Hepatic stellate cell (primary cell): ENCODE results near the gene MRPS18C.
A peak's percentile ranks its signal among the peaks of the same experiment; 100 is the strongest.
"Not testable (repeated sequence)": the region's sequence is repeated elsewhere in the genome, so short reads cannot be mapped to it uniquely, and the experiment has no call there.

ENCODE experiments used
- DNase-seq: peaks from one replicate; pipeline ENCODE4 v3.0.0; 2011; ENCODE audit warnings: low spot score

Gene MRPS18C

DNA sequence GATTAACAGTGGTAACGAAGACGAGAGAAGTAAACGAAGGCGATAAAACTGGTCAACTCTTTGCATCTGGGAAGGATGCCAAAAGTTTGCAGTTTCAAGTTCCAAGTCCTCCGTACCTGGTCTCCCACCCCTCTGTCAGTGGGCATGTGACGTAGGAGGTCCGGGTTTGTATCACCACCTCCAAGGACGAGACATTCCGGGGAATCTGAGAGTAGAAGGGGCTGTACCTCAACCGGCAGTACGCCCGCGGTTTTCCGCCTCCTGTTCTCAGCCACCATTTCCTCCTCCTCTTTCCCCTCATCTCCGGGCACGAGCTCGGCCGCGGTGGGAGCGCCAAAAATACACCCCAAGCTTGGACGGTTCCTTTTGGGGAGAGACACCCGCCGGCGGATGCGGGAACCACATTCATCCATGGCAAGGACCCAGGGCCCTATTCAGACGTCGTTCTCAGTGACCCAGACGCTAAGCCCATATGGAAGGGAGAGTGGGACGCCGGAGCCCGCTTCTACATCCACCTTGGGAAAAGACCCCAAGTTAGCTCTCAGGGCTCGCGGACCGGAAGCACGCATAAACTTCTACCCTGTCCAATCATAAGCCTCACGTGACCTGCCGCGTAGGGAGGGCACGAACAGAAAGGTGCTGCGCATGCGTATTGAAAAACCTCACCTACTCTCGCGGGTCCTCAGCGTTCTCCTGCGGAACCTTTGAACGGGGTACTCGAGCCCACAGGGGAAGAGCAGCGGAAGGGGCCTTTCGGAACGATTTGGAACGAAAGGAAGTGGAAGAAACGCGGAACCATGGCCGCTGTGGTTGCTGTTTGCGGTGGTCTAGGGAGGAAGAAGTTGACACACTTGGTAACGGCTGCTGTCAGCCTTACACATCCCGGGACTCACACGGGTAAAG lies at the start of gene MRPS18C, which contains the start of gene HELQ:
Gene MRPS18C, plus strand, starts transcription at position 778 of the 903 bp plus-strand sequence. Its CDS starts 20 bp downstream, at position 798.
Gene HELQ, minus strand, starts transcription at position 543 of the 903 bp plus-strand sequence. Its CDS starts 130 bp downstream, at position 413.
- DNase-seq = peak; percentile 96

DNA sequence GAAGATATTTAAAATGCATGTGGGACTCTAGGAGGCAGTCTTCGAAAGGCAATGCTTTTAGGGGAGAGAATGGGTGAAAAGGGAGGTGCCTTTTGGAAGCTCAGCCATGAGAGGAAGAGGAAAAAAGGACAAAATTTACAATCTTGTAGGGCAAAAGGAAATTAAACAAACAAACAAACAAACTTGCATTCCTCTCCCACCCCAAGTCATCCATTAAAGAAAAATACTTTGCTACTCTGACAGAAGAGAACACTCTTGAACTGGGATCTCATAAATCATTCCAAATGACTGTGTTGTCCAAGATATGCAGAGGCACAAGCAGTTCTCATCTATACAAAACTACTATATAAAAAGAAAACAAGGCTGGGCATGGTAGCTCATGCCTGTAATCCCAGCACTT lies 47.0 kb upstream of the MRPS18C start:
- DNase-seq = no peak

DNA sequence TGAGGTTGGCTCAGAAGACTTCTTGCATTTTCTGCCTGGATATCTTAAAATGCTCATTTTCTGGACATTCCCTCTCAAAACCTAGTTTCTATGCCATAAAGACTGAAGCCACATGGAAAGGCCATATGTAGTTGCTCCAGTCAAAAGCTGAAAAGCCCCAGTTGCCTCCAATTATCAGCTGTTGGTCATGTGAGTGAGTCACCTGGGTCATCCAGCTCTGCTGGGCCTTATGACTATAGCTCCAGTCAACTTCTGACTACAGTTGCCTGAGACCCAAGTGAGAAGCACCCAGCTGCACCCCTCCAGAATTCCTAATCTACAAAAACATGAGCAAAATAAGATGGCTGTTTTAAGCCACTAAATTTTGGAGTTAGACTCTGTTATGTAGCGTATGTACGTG lies 42.2 kb upstream of the MRPS18C start:
- no peak for DNase-seq

GRCh38 chr4:83417566-83417965 lies 38.3 kb upstream of the MRPS18C start:
- DNase-seq = no peak

DNA sequence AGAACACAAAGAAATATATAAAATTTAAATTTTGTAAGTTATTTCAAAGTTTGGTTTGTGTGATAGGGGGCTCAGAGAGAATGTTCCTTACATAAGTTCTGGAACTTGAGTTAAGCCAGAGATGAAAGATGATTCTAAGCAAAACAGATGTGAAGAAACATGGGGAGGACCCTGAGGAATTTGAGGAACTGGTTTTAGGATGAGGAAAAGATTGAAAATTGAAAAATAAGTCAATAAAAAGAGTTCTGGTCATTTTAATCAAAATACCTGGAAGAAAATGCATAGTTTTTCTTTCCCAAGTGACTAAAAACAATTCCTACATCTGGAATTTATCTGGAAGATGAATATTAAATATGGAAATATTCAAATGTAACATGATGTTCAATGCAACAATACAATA lies 37.6 kb upstream of the MRPS18C start:
- no peak for DNase-seq

- no peak for DNase-seq
These were observed 24.7 kb upstream of the MRPS18C start for GRCh38 chr4:83431200-83431599.

DNA sequence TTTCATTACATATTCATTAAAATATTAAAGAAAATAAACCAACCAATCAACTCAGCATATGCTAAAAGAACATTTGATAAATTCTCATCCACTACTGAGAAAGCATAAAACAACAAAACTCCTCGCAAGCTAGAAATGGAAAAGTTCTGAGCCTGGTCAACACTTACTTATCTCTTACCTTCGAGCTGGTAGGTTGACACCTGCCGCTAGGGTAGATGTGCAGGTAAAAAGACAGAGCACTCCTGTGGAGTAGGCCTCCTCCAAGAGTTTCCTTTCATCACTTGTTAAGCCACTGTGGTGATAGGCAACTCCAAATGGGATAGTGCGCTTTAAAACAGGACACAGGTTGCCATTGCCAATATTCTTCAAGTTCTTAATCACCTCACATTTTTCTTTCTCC lies 19.2 kb upstream of the MRPS18C start:
- DNase-seq = no peak

GRCh38 chr4:83438719-83439118 lies 17.1 kb upstream of the MRPS18C start:
- no peak for DNase-seq

DNA sequence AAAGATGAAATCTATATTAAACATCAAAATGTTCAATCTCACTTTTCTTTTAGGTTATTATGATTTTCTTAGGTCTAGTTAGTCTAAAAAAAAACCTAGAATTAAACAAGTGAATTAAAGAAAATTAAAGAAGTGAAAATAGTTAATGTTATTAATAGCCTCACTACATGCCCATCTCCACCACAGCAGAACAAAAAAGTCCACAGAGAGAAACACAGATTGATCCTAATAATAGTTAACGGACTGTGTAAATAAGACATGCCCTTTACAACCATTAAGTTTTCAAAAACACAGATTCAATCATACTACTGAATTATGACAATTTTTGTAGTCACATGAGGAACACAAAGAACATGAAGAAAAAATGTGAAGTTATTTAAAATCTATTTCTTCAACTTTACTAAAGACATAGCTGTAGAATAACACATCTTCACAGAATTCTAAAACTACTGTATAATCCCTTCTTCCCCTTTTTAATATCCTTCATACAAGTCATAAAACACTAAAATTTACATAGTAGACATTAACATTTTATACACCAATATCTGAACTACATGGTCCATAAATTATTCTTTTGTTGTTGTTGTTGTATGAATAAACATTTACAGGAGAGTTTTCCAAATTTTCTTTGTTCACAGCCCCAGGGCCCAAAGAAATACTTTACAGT lies 15.6 kb upstream of the MRPS18C start:
- no peak for DNase-seq

GRCh38 chr4:83440899-83441298 lies 15.0 kb upstream of the MRPS18C start:
- DNase-seq = no peak

GRCh38 chr4:83449009-83449408 lies 6.8 kb upstream of the MRPS18C start:
- no peak for DNase-seq

- peak; percentile 17 for DNase-seq
These were observed 1.2 kb upstream of the MRPS18C start for GRCh38 chr4:83454686-83455085.

DNA sequence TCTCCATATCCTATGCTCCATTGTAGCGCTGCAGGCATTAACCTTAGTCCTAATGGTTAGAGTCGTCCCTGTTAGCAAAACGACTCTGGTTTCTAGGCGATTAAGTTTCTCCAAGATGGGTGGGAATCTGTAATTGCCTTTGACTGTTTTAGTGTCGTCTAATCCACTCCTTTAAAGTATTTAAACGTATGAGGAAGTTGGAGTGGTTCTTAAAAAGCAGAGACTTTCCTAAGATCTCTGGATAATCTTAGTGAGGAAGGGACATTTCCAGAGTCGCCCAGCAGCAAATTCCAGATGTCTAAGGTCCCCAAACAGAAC lies 285 bp downstream of the MRPS18C start:
- no peak for DNase-seq

- DNase-seq = no peak
These were observed 17.6 kb downstream of the MRPS18C start for GRCh38 chr4:83473423-83473822.

GRCh38 chr4:83473966-83474365 lies 18.1 kb downstream of the MRPS18C start:
- DNase-seq = no peak

DNA sequence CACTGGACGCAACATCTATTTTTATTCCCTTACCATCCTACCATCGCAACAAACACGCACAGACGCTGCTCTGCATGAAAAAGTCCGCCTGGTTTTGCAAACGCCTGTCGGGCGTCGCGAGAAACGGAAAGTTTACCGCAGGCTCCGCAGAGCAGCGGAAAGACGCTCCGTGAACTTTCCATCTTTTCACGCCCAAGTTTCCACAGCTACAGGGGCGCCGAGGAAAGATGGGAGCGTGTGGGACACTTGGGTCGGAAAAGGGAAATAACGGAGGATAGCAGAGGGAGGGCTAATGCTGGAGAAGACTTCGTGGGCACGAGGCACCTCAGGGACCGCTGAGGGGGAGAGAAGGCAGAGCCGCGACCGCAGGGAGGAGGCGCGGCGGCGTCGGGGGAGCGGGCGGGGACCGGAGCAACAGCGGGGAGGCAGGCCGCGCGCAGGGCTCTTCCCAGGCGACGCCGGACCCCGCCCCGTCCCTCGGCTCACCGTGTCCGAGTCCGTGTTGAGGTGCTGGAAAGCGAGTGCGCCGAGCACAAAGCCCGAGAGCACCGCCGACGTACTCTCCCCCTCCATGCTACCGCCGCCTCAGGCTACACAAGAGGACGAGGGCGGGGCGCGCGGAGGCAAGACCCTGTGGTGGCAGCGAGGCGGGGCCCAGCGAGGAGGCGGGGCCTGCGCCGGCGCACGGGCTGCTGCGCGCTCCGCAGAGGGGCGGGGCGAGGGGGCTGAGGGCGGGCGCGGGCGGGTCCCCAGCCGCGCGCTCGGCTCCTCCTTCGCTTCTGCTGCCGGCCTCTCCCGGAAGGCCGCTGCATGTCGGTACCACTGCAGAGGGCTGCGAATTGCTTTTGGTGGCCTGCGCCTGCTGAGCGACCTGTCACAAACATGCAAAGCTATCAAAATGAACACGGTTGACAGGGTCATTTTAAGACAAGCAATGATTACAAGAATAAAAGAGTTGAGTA lies 28.9 kb downstream of the MRPS18C start, which contains the start of gene ABRAXAS1:
Gene ABRAXAS1, minus strand, starts transcription at position 601 of the 962 bp plus-strand sequence. Its CDS starts 28 bp downstream, at position 573.
- DNase-seq = peak; percentile 89

- DNase-seq = no peak
These were observed 30.7 kb downstream of the MRPS18C start for GRCh38 chr4:83486457-83487129.

GRCh38 chr4:83489711-83490326 lies 34.0 kb downstream of the MRPS18C start:
- no peak for DNase-seq

DNA sequence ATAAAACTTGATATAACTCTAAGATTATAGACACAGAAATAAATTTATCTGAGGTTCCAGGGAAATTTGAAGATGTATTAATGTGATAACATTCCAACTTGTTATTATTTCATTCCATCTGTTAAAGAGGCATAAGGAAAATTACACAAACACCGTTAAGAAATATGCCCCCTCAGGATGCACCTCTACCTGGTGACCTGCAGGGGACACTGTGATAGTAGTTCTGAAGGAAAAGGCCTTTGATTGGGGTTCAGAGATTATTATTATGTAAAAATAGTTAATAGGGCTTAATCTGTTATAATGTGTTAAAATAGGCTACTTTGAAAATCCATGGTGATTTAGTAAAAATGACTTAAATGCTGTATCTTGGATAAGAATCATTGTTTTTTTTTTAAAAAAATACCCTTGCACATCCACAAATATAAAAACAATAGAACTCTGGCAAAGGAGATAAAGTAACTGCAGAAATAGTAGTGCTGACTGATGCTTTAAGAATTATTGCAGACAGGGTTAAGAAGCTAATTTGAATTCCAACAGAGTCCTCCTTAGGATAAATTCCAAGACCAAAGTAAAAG lies 35.1 kb downstream of the MRPS18C start:
- DNase-seq = peak; percentile 43

- not testable (repeated sequence) for DNase-seq
These were observed 40.4 kb downstream of the MRPS18C start for GRCh38 chr4:83496085-83496917.
